HEK293 (cell line): ENCODE results near the gene NF2.

Experiments used
- SP2 ChIP-seq: fragments of 450-650 bp; formaldehyde crosslinking; IDR thresholded peaks from 2 replicates; pipeline ENCODE4 v1.5.1; 2016; ENCODE audit warnings: missing biosample characterization, missing genetic modification characterization
- TF ChIP-seq, protein P1 (sequence below): fragments of 450-650 bp; formaldehyde crosslinking; IDR thresholded peaks from 2 replicates; pipeline ENCODE4 v1.5.1; 2016; ENCODE audit warnings: missing biosample characterization, missing genetic modification characterization

DNA sequence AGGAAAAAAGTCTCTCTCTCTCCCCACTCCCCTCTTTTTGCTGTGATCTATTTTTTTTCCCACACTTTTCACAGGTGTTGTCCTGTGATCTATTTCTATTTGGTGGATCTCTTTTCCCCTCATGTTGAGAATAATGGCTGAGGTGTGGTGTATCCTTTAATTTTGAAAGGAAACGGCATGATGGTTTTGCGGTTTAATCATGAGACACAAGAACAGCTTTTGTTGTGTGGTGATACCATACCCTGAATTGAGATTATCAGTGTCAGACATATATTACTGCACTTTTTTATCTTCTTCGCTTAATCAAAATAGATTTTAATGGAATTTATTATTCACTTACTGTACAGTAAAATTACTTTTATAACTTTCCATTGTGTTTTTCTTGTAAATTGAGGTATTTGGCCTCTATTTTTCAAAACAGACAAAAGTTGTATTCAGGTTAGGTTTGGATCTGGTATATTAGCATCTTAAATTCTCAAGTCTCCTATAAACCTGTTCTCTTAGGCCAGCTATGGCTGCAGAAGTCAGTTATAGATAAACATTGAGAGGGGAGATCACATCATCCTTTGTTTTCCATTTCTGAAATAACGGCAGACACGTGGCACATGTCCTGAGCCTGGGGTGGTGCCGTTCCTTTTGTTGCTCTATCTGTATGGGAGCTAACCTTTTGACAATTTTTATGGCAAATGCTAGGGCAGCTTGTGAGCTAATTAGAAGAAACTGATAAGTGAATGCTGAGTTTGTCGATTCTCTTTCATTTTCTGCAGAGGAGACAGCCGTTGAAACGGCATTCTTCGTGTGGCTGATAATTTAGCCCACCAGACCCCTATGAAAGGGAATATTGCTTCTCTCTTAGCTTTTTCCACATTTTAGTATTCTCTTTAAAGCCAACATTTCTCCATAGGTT, 25.8 kb downstream of the NF2 start:
- TF ChIP-seq, protein P1, sequence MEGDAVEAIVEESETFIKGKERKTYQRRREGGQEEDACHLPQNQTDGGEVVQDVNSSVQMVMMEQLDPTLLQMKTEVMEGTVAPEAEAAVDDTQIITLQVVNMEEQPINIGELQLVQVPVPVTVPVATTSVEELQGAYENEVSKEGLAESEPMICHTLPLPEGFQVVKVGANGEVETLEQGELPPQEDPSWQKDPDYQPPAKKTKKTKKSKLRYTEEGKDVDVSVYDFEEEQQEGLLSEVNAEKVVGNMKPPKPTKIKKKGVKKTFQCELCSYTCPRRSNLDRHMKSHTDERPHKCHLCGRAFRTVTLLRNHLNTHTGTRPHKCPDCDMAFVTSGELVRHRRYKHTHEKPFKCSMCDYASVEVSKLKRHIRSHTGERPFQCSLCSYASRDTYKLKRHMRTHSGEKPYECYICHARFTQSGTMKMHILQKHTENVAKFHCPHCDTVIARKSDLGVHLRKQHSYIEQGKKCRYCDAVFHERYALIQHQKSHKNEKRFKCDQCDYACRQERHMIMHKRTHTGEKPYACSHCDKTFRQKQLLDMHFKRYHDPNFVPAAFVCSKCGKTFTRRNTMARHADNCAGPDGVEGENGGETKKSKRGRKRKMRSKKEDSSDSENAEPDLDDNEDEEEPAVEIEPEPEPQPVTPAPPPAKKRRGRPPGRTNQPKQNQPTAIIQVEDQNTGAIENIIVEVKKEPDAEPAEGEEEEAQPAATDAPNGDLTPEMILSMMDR (tag by site-specific recombination): no peak
- no peak for TF ChIP-seq SP2
